ENCODE results near the gene KCNJ1.

Gene KCNJ1

GRCh38 chr11:128867277-128867676 is at the start of gene KCNJ1:
Gene KCNJ1 (minus strand): TSS chr11:128867296. CDS start chr11:128840243, 27,053 bp downstream.
- Histone ChIP-seq H3K9me3 (ENCODE audit: control insufficient read depth, low read depth, low read length) (no peaks in the 10 kb centered on the region), H3K9ac (ENCODE audit: low read length) (no peak within 1 kb of the TSS), H3K4me1 (ENCODE audit: control insufficient read depth, low read depth, low read length) (peaks cover 26% of the 10 kb centered on the region), H3K27ac (ENCODE audit: low read length) (no peak within 1 kb of the TSS), H3K4me3 (ENCODE audit: low read length) (no peak within 1 kb of the TSS), H3K27me3 (ENCODE audit: control insufficient read depth, insufficient read depth, low read length) (no peaks in the 10 kb centered on the region), H3K36me3 (ENCODE audit: control insufficient read depth, low read depth, low read length) (no peaks in the 10 kb centered on the region)

GRCh38 chr11:128916681-128917080 is 49.6 kb upstream of the KCNJ1 start:
- H3K4me1 ChIP-seq (ENCODE audit: control insufficient read depth, low read depth, low read length), result no peaks in the 10 kb centered on the region
- no peak overlapping the region for H3K4me3 ChIP-seq (ENCODE audit: low read length)
- no peak overlapping the region for H3K9ac ChIP-seq (ENCODE audit: low read length)
- H3K27me3 ChIP-seq (ENCODE audit: control insufficient read depth, insufficient read depth, low read length), result no peaks in the 10 kb centered on the region
- no peaks in the 10 kb centered on the region for H3K36me3 ChIP-seq (ENCODE audit: control insufficient read depth, low read depth, low read length)
- H3K27ac ChIP-seq (ENCODE audit: low read length), result no peak overlapping the region
- H3K9me3 ChIP-seq (ENCODE audit: control insufficient read depth, low read depth, low read length), result no peaks in the 10 kb centered on the region

GRCh38 chr11:128916037-128916572 is 49.0 kb upstream of the KCNJ1 start:
- Histone ChIP-seq H3K4me3 (ENCODE audit: low read length) (no peak overlapping the region), H3K9me3 (ENCODE audit: control insufficient read depth, low read depth, low read length) (no peaks in the 10 kb centered on the region), H3K27ac (ENCODE audit: low read length) (no peak overlapping the region), H3K27me3 (ENCODE audit: control insufficient read depth, insufficient read depth, low read length) (no peaks in the 10 kb centered on the region), H3K36me3 (ENCODE audit: control insufficient read depth, low read depth, low read length) (no peaks in the 10 kb centered on the region), H3K4me1 (ENCODE audit: control insufficient read depth, low read depth, low read length) (no peaks in the 10 kb centered on the region), H3K9ac (ENCODE audit: low read length) (no peak overlapping the region)

DNA sequence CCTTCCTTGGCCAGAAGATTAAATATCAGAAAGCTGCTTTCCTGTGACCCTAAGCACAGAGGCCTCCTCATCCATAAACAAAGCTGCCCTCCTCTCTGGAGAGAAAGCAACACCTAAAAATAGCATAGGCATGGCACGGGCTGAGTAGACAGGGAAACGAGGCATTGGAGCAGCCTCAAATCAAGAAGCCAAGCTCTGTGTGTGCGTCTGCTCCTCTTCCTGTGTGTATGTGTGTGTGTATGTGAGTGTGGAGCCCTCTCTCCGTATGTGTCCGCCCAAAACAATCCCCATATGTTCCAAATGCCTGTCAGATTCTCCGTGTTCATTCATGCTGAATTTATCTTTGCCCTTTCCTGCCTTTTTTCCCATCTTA is 48.0 kb upstream of the KCNJ1 start:
- no peaks in the 10 kb centered on the region for H3K4me1 ChIP-seq (ENCODE audit: control insufficient read depth, low read depth, low read length)
- no peaks in the 10 kb centered on the region for H3K36me3 ChIP-seq (ENCODE audit: control insufficient read depth, low read depth, low read length)
- H3K27me3 ChIP-seq (ENCODE audit: control insufficient read depth, insufficient read depth, low read length), result no peaks in the 10 kb centered on the region
- no peaks in the 10 kb centered on the region for H3K9me3 ChIP-seq (ENCODE audit: control insufficient read depth, low read depth, low read length)
- H3K4me3 ChIP-seq (ENCODE audit: low read length), result no peak overlapping the region
- H3K27ac ChIP-seq (ENCODE audit: low read length), result no peak overlapping the region
- no peak overlapping the region for H3K9ac ChIP-seq (ENCODE audit: low read length)

DNA sequence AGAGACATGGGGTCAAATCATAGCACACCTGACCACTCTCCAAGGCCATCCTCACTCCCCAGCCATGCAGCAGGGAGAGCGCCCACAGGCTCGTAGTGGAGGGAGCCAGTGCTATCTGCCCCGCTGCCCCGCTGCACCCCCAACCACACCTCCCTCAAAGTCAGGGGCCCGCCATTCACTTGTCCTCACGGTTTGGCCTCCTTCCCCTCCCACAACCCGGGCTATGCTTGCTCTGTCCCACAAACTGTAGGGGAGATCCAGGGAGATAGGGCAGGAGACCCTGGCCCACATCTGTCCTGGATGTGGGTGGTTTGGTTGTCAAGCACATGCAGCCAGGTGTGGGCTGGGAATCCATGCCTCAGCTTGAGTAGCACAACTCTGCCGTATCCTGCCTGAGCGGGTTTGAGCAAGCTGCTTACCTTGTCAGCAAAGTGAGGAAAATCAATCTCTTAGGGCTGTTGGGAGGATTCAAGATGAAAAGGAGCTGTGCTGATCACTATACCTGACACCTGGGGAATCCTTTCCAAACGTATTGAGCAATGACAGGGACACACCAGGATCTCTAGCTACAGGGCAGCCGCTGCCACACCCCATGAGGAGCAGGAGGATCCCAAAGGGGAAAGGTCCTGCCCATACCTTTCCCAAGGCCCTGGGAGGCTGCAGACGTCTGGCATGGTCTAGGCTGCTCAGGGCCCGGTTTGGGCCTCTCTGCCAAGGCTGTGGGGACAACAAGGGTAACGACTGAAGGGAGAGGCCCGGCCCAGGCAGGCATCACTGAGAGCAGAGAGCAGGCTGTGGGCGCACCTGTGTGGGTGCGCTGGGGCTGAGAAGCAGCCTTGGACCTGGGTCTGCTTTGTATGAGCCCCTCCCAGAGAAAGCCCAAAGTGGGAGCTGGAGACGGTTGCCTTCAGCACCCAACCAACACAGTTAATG is 47.4 kb upstream of the KCNJ1 start:
- Histone ChIP-seq H3K27me3 (ENCODE audit: control insufficient read depth, insufficient read depth, low read length) (no peaks in the 10 kb centered on the region), H3K27ac (ENCODE audit: low read length) (no peak overlapping the region), H3K9me3 (ENCODE audit: control insufficient read depth, low read depth, low read length) (no peaks in the 10 kb centered on the region), H3K4me1 (ENCODE audit: control insufficient read depth, low read depth, low read length) (no peaks in the 10 kb centered on the region), H3K9ac (ENCODE audit: low read length) (no peak overlapping the region), H3K4me3 (ENCODE audit: low read length) (no peak overlapping the region), H3K36me3 (ENCODE audit: control insufficient read depth, low read depth, low read length) (no peaks in the 10 kb centered on the region)

DNA sequence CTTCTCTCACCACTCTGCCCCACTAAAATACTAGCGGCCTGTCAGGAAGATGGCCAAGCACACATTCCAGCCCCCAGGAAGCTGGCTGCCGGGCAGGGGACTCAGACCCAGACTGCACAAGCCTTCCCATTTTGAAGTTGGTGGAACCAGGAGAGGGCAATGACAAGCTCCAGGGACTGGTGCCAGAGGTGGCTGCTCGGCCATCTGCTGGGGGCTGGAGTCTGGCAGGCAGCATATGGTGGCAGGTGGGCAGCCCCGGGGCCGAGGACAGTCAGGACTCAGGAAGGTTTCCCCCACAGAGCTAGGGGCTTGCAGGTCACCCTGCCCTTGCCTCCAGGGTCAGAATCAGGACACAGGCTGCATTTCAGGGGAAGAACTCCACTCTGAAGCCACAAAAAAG is 46.7 kb upstream of the KCNJ1 start:
- H3K27ac ChIP-seq (ENCODE audit: low read length), result no peak overlapping the region
- H3K36me3 ChIP-seq (ENCODE audit: control insufficient read depth, low read depth, low read length), result no peaks in the 10 kb centered on the region
- no peaks in the 10 kb centered on the region for H3K9me3 ChIP-seq (ENCODE audit: control insufficient read depth, low read depth, low read length)
- no peaks in the 10 kb centered on the region for H3K4me1 ChIP-seq (ENCODE audit: control insufficient read depth, low read depth, low read length)
- no peak overlapping the region for H3K4me3 ChIP-seq (ENCODE audit: low read length)
- H3K9ac ChIP-seq (ENCODE audit: low read length), result no peak overlapping the region
- peaks cover 6% of the 10 kb centered on the region for H3K27me3 ChIP-seq (ENCODE audit: control insufficient read depth, insufficient read depth, low read length)

GRCh38 chr11:128911701-128912100 is 44.6 kb upstream of the KCNJ1 start:
- Histone ChIP-seq H3K27ac (ENCODE audit: low read length) (no peak overlapping the region), H3K36me3 (ENCODE audit: control insufficient read depth, low read depth, low read length) (no peaks in the 10 kb centered on the region), H3K4me1 (ENCODE audit: control insufficient read depth, low read depth, low read length) (no peaks in the 10 kb centered on the region), H3K27me3 (ENCODE audit: control insufficient read depth, insufficient read depth, low read length) (peaks cover 27% of the 10 kb centered on the region), H3K4me3 (ENCODE audit: low read length) (no peak overlapping the region), H3K9me3 (ENCODE audit: control insufficient read depth, low read depth, low read length) (no peaks in the 10 kb centered on the region), H3K9ac (ENCODE audit: low read length) (no peak overlapping the region)

DNA sequence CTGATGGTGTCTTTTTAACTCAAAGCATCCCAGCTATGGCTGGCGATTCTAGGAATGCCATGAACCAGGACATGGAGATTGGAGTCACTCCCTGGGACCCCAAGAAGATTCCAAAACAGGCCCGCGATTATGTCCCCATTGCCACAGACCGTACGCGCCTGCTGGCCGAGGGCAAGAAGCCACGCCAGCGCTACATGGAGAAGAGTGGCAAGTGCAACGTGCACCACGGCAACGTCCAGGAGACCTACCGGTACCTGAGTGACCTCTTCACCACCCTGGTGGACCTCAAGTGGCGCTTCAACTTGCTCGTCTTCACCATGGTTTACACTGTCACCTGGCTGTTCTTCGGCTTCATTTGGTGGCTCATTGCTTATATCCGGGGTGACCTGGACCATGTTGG is 44.1 kb upstream of the KCNJ1 start:
- H3K27ac ChIP-seq (ENCODE audit: low read length), result no peak overlapping the region

GRCh38 chr11:128910576-128910975 is 43.5 kb upstream of the KCNJ1 start:
- peaks cover 38% of the 10 kb centered on the region for H3K27me3 ChIP-seq (ENCODE audit: control insufficient read depth, insufficient read depth, low read length)
- no peak overlapping the region for H3K27ac ChIP-seq (ENCODE audit: low read length)
- H3K9me3 ChIP-seq (ENCODE audit: control insufficient read depth, low read depth, low read length), result no peaks in the 10 kb centered on the region
- H3K36me3 ChIP-seq (ENCODE audit: control insufficient read depth, low read depth, low read length), result no peaks in the 10 kb centered on the region
- no peak overlapping the region for H3K9ac ChIP-seq (ENCODE audit: low read length)
- no peak overlapping the region for H3K4me3 ChIP-seq (ENCODE audit: low read length)
- H3K4me1 ChIP-seq (ENCODE audit: control insufficient read depth, low read depth, low read length), result no peaks in the 10 kb centered on the region

More for the DNA sequence above, 44.1 kb upstream of the KCNJ1 start:
- H3K9ac ChIP-seq (ENCODE audit: low read length), result no peak overlapping the region
- H3K9me3 ChIP-seq (ENCODE audit: control insufficient read depth, low read depth, low read length), result no peaks in the 10 kb centered on the region
- no peaks in the 10 kb centered on the region for H3K4me1 ChIP-seq (ENCODE audit: control insufficient read depth, low read depth, low read length)
- H3K4me3 ChIP-seq (ENCODE audit: low read length), result no peak overlapping the region
- no peaks in the 10 kb centered on the region for H3K36me3 ChIP-seq (ENCODE audit: control insufficient read depth, low read depth, low read length)
- H3K27me3 ChIP-seq (ENCODE audit: control insufficient read depth, insufficient read depth, low read length), result peaks cover 32% of the 10 kb centered on the region

DNA sequence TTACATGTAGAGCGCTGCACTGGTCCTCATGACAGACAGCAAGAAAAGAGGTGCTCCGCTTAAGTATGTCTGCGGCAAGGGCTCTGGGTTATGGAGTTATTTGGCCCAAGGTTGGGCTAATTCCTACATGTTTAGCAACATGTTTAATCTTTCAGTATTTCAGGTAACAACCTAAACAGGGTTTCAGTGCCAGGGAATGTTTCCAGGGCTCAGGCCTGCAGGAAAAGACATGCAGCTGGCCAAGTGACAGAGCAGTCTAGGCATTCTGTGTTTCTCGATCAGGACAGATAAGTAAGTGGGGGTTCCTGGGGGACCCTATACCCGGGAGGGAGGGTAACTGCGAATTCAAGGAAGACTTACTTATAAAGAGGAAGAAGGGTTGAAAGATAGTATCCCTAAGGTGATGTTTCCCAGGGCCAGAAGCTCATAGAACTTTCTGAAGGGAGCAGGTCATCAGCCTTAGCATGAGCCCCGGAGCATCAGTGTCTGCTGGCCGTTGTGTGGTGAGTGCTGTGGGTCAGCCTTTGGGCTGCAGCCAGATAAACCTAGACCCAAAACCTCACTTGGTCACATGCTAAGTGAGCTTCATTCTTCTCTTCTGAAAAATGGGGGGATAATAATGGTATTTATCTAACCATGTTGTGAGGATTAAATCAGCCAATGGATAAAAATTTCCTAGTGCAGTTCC is 42.5 kb upstream of the KCNJ1 start:
- H3K4me3 ChIP-seq (ENCODE audit: low read length), result no peak overlapping the region
- H3K4me1 ChIP-seq (ENCODE audit: control insufficient read depth, low read depth, low read length), result peaks cover 3% of the 10 kb centered on the region
- peaks cover 48% of the 10 kb centered on the region for H3K27me3 ChIP-seq (ENCODE audit: control insufficient read depth, insufficient read depth, low read length)
- no peaks in the 10 kb centered on the region for H3K9me3 ChIP-seq (ENCODE audit: control insufficient read depth, low read depth, low read length)
- no peak overlapping the region for H3K27ac ChIP-seq (ENCODE audit: low read length)
- no peaks in the 10 kb centered on the region for H3K36me3 ChIP-seq (ENCODE audit: control insufficient read depth, low read depth, low read length)
- H3K9ac ChIP-seq (ENCODE audit: low read length), result no peak overlapping the region

DNA sequence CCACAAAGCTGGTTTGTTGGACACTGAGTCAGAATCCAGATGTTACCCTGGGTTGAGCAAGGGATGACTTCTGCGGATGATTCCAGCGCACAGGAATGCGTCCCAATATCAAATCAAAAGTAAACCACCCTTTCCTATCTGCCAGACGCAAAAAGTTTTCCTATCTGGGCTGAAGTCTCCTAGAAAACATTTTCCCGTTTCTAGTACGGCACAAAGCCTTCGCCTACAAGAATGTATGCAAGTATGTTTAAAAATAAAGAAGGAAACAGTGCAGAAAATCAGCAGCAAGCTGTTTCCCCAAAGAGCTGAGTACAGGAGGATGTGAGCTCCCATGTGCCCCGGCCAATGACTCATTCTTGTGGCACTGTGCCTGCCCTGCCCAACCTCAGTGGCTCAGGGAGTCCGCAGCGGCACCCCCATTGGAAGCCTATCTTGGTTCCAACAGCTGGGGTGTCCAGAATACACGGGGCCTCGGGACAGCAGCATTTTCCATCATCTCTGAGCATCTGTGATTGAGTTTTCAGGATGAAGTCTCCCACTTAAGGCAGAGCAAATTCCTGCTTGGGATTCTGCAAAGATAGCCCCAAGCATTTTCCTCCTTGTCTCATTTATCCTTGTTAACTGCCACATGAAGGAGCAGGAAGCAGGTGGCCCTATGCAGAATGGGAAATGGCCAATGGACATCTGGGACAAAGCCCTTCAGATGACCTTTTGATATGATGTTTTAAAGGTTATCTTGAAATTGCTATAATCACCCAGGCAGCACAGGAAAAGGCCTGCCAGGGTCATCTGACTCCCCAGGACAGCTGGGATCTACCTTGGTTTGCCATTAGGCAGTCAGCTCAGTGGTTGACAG is 41.5 kb upstream of the KCNJ1 start:
- Histone ChIP-seq H3K36me3 (ENCODE audit: control insufficient read depth, low read depth, low read length) (no peaks in the 10 kb centered on the region), H3K4me1 (ENCODE audit: control insufficient read depth, low read depth, low read length) (peaks cover 12% of the 10 kb centered on the region), H3K27me3 (ENCODE audit: control insufficient read depth, insufficient read depth, low read length) (peaks cover 57% of the 10 kb centered on the region), H3K9ac (ENCODE audit: low read length) (no peak overlapping the region), H3K9me3 (ENCODE audit: control insufficient read depth, low read depth, low read length) (no peaks in the 10 kb centered on the region), H3K27ac (ENCODE audit: low read length) (no peak overlapping the region), H3K4me3 (ENCODE audit: low read length) (no peak overlapping the region)

Data from iPS-18a (cell line).